ENCODE results near the gene ATP10A.
"Not testable (repeated sequence)": the region's sequence is repeated elsewhere in the genome, so short reads cannot be mapped to it uniquely, and the experiment has no call there.

Gene ATP10A

DNA sequence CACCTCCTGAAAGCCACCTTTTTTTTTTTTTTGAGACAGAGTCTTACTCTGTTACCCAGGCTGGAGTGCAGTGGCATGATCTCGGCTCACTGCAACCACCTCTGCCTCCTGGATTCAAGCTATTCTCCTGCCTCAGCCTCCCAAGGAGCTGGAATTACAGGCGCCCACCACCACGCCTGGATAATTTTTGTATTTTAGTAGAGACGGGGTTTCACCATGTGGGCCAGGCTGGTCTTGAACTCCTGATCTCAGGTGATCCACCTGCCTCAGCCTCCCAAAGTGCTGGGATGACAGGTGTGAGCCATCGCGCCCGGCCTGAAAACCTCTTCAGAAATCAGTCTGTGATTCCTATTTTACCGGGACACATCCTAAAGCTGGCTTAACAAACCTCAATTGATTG, 91.4 kb downstream of the ATP10A start:
- DNase-seq, result not testable (repeated sequence)

DNA sequence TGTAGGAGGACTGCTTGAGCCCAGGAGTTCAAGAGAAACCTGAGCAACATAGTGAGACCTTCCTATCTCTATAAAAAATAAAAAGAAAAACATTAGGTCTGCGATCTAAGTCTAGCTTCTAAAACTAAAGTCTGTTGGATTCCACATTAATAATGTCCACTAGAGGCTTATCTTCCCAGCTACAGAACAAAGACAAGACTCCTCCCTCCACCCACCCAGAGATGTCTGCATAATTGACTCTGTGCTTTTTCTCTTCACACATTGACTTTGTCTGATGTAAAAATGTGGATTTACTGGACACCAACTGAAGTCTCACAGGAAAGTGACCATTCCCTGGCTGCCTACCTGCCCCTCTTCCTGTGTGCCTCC, 91.8 kb downstream of the ATP10A start:
- no peak for DNase-seq

DNA sequence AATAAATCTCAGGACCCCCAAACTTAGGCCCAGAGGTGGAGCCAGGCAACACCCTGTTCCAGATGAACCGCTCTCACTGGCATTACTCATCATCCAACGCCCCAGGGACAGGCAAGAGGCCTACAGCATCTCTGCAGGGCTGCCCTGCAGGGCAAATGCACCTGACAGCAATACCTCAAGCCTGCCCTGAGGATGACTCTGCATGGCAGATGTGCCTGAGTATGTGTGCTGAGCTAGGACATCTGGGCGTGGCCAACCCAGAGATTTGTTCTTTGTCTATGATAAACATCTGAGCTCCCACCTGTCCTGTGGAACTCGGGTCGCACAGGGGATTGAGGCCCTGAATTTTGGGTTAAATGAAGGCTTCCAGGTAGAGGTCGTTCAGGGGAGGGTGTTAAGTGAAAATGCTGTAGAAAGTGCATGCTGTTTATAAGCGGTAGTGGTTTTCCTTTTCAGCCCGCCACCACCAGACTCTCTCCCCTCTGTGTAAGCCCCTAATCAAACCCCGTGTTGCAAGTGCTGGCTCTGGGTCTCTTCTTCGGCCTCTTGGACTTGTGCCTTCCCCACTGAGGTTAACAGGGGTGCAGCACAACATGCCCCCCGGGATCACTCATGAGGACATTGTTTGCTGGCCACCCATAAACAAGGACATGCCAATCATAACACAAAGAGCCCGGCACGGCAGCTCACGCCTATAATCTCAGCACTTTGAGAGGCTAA, 92.3 kb downstream of the ATP10A start:
- no peak for DNase-seq

DNA sequence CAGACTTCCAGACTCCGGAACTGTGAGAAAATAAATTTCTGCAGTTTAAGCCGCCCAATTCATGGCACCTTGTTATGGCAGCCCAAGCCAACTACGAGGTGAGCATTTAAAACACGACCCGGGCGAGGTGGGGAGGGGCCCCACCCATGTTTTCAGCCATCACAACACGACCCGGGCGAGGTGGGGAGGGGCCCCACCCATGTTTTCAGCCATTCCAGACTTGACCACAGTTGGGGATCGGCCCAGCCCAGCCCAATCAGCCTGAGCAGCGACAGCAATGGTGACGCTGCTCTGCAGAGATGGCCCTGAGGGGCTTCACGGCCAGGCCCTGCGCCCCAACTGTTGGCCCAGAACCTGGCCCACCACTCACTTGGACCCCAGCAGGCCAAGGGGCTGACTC, 93.1 kb downstream of the ATP10A start:
- no peak for DNase-seq

DNA sequence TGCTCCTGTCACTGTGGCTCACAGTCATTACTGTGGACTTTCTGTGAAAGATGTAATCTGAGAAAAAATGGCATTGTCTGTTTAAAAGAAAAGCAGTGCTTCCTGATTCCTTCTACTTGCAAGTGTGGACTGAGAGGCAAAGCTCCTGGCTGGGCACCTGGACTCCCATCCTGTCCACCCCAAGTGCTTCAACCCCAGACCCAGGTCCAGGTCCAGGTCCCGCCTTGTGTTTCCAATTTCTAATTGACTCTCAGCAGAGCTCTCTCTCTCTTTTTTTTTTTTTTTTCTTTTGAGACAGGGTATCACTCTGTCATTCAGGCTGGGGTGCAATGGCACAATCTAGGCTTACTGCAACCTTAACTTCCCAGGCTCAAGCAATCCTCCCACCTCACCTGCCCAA, 94.9 kb downstream of the ATP10A start:
- DNase-seq, result no peak

DNA sequence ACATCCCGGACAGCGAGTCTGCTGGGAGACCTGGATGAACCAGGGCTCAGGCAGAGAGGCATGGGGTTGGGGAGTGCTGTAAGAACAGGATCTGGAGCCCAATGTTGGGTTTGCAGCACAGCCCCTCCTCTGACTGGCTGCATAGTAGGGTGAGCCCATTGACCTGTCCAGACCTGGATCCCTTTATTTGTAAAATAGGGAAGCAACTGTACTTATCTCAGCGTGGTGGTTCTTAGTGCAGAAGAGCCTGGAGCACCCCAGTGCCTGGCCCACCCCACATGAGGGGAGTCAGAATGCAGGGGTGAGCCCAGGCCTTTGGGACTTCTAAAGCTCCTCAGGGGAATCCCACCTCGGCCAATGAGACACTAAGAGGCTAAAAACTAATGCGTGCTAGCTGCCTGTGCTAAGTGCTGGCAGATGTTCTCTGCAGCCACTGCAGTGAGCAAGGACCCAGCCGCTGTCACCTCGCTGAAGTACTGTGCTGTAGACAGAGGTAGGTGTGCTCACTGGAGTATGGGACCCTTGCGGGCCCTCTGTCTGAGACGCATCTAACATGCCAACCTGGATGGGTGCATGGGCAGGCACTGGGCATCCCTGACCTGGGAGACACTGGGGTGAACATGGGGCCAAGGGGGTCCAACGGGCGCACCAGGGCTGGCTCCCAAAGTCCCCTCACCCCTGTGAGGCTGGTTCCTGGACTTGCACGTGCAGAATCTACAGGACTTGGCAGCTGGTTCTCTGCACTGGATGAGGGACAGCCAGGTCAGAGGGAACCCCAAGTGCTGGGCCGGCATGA, 95.6 kb downstream of the ATP10A start:
- no peak for DNase-seq

DNA sequence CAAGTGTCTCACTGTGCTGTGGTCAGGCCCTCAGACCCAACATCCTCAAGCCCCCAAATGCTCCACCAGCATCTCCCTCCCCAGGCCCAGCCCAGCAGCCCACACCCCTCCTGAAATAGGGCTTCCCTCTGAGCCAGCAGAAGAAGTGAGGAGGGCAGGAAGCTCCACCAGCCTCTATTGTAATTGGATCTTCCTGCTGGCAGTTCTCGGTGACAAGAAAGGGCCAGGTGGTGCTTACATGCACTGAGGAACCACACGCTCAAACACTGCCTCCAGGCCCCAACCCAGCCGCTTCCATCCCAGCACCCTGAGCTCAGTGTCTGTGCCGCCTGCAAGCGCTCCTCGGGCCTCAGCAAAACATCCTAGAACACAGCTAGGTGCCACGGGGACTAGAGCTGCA, 96.7 kb downstream of the ATP10A start:
- no peak for DNase-seq

DNA sequence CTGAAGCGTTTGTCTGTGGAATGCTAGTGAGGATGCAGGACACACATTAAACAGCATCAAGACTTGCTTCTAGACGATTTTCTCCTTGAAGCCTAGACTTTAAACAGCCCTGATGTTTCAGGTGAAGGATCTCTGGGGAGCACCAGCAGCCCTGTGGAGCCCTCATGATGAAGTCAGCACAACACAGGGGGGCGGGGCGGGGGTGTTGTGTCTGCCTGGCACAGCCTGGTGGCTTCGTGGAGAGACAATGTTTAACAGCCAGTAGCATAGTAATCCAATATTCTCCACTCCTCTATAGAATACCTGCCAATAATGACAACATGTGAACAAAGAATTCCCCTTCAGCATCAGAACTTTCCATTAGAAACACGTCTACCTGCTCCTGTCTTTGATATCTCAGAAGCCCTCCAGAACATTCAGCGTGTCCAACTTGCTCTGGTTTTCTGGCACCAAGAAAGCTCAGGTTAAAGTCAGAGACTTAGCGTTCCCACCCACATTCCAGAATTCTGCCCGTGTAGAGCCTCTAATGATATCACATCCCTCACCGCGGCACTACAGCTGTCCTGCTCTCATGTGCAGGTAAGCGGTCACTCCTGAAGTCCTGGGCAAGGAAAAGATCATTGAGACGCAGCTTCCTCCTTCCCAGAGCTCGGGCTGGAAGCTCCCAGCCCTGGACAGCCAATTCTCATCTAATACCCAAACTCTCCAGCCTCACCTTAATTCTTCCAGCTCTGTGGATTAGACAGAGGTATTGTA, 98.0 kb downstream of the ATP10A start:
- no peak for DNase-seq

DNA sequence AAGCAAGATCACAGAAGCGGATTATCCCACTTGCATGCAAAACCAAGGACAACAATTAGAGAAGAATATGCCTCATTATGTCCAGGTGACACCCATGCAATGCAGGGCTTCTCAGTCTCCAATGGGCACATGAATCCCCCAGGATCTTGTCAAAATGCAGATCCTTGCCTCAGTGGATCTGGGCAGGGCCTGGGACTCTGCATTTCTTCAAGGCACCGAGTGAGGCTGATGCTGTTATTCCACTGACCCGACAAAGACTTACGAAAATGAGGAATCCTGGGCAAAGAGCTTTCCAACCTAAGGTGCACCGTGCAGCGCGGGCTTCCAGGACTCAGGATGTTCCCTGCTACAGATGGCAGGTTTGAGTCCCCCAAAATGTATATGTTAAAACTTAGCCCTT, 99.2 kb downstream of the ATP10A start:
- DNase-seq, result no peak

DNA sequence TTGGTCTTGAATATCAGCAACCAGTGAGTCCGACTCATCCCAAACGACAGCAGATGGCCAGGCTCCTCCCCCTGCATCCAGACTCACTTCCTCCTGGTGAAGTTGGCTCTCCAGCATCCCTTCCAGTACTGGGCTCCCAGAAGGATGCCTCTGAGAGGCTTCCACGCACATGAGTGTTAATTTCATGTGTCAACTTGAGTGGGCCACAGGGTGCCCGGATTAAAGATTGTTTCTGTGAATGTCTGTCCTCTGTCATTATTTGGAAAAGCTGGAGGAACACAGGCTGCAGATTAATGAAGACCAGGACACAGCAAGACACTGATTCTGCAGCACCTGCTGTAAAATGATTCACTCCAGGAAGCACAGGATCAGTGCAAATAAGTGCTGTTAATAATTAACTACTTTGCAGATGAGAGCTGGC, 99.8 kb downstream of the ATP10A start:
- no peak for DNase-seq

DNA sequence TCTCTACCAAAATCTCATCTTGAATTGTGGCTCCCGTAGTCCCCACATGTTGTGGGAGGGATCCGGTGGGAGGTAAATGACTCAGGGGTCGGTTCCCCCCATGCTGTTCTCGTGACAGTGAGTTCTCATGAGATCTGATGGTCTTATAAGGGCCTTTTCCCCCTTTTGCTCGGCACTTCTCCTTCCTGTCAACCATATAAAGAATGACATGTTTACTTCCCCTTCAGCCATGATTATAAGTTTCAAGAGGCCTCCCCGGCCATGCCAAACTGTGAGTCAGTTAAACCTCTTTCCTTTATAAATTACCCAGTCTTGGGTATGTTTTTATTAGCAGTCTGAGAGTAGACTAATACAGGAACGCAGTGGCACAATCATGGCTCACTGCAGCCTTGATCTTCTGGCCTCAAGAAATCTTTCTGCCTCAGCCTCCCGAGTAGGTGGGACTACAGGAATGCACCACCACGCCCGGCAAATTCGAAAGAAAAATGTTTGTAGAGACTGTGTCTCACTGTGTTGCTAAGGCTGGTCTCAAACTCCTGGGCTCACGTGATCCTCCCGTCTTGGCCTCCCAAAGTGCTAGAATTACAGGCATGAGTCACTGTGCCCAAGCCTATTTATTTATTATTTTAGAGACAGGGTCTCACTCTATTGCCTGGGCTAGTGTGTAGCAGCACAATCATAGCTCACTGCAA, 101.0 kb downstream of the ATP10A start:
- DNase-seq, result no peak

DNA sequence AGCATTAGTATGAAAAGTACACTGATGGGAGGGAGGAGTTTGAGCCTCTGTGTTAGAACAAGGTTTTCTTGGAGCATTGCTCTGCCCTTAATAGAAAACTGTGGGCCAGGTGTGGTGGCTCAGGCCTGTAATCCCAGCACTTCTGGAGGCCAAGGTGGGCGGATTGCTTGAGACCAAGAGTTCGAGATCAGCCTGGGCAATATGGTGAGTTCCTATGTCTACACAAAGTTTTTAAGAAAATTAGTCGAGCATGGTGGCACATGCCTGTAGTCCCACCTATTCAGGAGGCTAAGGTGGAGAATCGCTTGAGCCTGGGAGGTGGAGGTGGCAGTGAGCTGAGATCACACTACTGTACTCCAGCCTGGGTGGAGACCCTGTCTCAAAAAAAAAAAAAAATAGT, 103.7 kb downstream of the ATP10A start:
- no peak for DNase-seq

DNA sequence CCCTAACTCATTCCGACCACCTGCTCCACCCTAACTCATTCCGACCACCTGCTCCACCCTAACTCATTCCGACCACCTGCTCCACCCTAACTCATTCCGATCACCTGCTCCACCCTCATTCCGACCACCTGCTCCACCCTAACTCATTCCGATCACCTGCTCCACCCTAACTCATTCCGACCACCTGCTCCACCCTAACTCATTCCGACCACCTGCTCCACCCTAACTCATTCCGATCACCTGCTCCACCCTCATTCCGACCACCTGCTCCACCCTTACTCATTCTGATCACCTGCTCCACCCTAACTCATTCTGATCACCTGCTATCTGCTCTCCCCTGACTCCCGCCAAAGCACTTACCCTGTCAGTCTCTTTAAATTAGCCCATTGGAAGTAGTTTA, 104.5 kb downstream of the ATP10A start:
- DNase-seq, result not testable (repeated sequence)

DNA sequence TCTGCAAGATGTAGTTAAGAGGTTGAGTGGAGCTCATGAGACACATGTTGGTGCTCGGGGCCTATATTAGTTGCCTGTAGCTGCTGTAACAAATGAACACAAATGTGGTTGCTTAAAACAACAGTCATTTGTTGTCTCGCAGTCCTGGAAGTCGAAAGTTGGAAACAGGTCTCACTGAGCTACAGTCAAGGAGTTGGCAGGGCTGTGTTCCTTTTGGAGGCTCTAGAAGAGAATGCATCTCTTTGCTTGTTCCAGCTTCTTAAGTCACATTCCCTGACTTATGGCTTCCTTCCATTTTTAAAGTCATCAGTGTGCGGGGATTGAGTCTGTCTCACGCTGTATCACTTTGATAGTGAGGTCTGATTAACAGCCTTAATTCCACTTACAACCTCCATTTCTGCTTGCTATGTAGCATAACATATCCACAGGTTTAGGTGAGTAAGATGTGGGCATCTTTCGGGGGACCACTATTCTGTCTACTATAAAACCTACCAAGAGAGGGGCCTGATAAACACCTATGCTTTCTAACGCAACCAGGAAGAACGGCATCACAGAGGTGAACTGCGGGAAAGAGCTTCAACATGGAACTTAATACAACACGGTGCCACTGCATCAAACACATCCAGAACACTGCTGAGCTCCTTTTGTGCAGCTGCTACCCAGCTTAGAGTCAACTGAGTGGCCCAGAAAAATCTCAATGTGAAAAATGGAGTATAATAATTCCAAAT, 119.4 kb downstream of the ATP10A start:
- DNase-seq, result no peak

DNA sequence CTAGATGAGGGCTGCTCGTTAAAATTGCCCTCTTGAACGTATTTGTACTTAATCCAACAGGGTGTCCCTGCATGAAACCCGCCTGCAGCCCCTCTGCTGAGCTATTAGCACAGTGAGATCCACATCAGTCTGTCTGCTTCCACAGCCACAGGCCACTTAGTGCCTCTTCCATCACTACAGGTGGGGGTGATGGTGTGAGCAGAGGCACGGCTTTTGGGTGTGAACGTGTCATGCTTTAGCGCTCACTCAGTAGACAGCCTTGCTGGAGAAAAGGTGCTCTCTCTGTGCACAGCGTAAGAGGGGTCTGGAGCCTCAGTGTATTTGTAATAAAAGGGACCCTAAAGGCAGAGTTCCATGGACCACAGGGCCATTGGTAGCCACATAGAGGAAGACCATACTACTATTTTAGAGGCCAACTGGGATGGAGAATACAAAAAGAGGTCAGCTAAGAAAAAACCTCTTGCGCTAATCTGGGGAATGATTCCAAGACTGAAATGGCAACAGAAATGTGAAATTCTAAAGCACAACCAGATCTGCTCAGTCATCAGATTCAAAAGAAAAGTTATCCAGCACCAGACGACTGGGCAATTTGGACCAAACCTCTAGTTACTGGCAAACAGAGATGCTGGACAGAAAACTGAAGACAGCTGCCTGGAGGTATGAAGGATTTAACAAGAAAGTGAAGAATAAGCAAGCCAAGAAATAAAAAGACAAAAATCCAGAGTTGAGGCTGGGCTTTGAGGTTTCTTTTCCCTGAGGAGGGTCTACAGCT, 120.2 kb downstream of the ATP10A start:
- no peak for DNase-seq

DNA sequence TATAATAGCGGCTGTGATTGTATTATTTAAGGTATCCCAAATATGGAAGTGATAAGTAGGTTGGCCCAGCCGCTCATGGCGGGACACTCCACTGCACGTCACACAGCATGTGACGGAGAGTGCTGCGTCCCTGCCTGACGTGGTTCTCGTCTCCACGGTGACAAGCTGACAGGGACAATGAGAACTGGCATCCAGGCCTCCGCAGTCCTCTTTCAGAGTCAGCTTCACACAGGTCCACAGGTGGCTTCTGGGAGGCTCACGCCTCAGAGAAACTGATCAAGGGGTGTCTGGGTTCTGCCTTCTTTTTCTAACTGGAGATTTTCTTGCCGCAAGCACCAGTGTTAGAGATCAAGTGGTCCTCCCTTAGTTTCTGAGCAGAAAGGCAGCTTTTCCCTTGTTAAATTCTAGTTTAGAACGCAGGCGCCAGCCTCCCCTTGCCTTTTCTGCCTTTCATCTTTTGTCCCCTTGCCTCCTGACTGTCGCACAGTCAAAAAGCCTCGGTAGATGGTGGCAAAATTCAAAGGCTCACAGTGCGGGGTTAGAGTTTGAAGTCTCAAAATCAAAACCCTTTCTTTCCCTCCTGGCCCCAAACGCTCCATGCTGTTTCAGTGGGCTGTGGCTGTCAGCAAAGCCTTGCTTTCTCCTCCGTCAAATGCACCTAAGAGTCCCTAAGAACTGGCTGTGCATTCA, 120.9 kb downstream of the ATP10A start:
- no peak for DNase-seq

DNA sequence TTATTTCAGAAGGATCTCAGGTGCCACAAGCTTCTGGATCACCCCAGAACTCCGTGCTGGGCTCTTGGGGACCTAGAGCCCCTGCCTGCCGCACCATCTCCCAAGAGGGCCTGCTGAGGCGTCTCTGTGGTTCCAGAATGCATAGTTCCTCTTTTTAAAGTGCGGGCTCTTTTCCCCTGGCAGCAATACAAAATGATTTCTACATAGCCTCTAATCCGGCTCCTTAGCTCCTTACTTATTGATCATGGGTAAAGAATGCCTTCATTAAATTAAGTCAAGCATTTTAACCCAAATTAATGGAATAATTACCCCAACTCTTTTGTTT, 121.9 kb downstream of the ATP10A start:
- DNase-seq, result no peak

DNA sequence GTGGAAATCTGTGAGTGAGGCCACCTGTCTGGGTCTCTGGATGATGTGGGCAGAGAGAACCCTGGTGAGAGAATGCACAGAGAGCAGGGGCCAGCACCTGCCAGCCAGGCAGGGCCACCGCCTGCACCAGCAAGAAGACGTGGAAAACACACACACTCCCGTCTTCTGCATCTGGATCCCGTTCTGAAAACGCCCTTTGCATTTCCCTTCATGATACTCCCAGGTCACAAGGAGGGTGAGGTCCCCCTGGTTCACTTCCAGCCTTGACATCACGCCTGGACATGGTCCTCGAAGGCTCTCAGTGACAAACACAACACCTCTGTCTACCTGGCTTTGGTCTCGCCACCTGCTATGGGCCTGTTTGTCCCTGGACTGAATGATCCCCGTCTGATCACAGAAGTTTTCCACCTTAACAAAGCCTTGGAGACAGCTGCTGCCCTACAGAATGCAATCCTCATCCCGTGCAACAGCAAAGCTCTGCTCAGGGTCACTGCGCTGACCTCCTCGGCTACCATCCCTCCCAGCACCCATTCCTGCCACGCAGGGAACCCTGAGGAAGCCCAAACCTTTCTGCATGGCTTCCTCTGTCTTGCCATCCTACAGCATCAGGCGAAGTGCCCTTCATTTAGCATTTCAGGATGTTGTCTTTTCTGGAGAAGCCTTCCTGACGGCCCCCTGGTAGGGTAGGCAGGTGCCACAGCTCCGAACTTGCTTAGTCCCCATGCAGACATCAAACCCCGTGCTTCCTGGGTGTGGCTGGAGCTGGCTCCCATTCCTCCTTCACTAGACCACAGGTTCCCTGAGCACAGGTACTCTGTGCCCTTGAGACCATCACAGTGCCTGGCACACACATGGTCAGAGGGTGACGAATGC, 122.5 kb downstream of the ATP10A start:
- no peak for DNase-seq

DNA sequence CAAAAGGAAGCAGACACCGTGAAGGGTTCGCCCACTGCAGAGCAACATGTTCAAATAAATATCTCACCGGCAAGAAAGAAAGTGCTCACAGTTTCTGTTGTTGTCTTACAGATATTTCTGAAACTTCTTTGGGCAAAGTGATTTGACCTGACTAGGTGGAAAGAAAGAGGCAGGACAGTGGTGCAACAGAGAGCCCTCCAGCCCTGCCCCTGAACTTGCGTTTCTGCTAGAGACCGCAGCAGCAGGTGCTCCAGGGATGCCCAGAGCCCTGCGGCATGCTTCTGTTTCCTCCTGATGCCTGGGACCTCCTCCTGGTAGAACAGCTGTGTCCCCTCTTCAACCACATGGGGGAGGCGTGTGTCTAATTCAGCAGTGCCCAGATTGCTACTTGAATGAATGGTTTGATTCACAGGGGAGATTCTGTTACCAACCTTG, 123.4 kb downstream of the ATP10A start:
- no peak for DNase-seq
